Erythroblast (primary cell): ENCODE data around the gene ZC3H7B.
"Not testable (repeated sequence)": the region's sequence is repeated elsewhere in the genome, so short reads cannot be mapped to it uniquely, and the experiment has no call there.

ENCODE experiments used
- DNase-seq, 2 experiments: peaks; one replicate each; lab custom pipeline; 2025; lab: John Stamatoyannopoulos, UW
- GATA1 ChIP-seq: IDR thresholded peaks from 2 replicates; pipeline ENCODE4 v1.6.1; 2011; ENCODE audit warnings: low read depth, mild to moderate bottlenecking, control low read depth, low read length, moderate library complexity
- POLR2A ChIP-seq: IDR thresholded peaks from 2 replicates; pipeline ENCODE4 v1.6.1; 2011; ENCODE audit warnings: mild to moderate bottlenecking, low read length

The ZC3H7B gene, protein sequence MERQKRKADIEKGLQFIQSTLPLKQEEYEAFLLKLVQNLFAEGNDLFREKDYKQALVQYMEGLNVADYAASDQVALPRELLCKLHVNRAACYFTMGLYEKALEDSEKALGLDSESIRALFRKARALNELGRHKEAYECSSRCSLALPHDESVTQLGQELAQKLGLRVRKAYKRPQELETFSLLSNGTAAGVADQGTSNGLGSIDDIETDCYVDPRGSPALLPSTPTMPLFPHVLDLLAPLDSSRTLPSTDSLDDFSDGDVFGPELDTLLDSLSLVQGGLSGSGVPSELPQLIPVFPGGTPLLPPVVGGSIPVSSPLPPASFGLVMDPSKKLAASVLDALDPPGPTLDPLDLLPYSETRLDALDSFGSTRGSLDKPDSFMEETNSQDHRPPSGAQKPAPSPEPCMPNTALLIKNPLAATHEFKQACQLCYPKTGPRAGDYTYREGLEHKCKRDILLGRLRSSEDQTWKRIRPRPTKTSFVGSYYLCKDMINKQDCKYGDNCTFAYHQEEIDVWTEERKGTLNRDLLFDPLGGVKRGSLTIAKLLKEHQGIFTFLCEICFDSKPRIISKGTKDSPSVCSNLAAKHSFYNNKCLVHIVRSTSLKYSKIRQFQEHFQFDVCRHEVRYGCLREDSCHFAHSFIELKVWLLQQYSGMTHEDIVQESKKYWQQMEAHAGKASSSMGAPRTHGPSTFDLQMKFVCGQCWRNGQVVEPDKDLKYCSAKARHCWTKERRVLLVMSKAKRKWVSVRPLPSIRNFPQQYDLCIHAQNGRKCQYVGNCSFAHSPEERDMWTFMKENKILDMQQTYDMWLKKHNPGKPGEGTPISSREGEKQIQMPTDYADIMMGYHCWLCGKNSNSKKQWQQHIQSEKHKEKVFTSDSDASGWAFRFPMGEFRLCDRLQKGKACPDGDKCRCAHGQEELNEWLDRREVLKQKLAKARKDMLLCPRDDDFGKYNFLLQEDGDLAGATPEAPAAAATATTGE

DNA sequence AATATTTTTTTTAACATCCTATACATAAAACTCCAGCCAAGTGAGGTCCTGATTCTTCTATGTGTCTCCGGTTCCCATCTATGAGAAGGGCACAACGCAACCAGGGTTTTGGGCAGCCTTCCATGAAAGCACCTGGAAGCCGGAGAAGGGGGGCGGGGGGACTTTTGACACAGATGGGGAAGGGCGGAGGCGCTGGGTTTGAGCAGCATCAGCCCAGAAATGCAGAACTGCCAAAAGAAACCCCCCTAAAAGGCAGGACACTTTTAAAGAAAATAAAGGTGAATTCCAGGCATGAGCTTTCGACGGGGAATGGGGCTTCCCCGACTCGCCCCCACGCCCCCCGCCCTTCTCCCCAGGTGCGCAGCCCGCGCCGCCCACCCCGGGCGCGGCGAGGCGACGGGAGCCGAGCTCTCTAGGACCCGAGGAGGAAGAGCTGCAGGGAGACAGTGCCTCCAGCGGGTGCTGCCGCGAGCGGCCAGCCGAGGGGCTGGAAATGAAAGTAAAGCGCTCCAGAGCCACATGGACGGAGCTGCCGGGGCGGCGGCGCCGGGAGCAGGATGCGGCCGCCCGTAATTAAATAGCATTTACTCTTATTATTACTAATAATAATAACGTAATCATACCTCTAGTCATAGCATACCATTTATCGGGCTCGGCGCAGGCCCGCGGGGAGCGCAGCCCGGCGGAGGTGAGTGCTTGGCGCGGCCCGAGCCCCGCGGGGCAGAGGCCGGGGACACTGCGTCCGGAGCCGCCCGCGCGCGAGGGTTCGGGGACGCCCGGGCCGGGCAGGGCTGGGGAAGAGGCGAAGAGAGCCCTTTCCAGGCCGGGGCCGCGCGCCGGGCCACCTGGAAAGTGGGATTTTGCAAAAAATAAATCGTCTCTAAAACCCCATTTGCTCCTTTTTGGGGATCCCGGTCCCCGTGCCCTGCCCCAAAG lies at the start of gene ZC3H7B:
Gene ZC3H7B (plus strand): TSS at position 441 of the 936 bp plus-strand sequence. CDS start 19,136 bp downstream, outside the sequence.
- DNase-seq, result peak; percentile 85 to 90
- TF ChIP-seq POLR2A (peak; percentile 54), GATA1 (no peak)

DNA sequence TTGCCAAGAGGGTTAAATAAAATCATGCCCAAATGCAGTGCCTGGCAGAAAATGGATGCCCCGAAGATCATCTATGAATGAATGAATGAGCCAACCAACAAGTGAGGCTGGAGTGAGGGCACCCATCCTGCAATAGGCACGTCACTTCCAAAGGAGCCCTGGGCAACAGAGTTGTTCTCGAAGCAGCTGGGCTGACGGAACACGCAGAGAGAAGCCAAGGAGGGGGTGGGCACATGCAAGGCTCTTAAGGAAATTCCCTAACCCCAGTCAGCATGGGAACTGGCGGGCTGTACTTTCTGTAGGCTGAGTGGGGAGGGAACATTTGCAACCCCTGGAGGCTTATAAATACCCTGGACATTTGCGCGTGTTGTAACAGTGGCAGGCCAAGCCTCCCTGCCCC lies 49.0 kb upstream of the ZC3H7B start:
- no peak for TF ChIP-seq POLR2A
- no peak for TF ChIP-seq GATA1
- no peak for DNase-seq

DNA sequence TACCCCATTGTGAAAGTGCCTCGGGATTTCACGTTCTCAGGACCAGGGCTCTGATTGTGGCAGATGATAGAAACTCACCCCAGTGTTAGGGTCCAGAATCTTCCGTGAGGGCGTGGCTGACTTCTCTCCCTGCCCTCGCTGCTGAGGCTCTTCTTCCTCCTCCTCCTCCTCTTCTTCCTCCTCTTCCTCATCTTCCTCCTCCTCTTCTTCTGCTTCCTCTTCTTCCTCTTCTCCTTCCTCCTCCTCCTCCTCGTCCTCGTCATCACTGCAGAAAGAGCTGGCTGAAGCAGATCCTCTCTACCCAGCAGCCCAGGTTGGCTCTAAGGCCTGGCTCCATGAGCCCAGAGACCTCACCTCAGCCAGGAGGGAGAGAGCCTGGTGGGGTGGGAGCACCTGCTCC lies 47.1 kb upstream of the ZC3H7B start:
- DNase-seq, result no peak
- TF ChIP-seq GATA1 (no peak), POLR2A (no peak)

DNA sequence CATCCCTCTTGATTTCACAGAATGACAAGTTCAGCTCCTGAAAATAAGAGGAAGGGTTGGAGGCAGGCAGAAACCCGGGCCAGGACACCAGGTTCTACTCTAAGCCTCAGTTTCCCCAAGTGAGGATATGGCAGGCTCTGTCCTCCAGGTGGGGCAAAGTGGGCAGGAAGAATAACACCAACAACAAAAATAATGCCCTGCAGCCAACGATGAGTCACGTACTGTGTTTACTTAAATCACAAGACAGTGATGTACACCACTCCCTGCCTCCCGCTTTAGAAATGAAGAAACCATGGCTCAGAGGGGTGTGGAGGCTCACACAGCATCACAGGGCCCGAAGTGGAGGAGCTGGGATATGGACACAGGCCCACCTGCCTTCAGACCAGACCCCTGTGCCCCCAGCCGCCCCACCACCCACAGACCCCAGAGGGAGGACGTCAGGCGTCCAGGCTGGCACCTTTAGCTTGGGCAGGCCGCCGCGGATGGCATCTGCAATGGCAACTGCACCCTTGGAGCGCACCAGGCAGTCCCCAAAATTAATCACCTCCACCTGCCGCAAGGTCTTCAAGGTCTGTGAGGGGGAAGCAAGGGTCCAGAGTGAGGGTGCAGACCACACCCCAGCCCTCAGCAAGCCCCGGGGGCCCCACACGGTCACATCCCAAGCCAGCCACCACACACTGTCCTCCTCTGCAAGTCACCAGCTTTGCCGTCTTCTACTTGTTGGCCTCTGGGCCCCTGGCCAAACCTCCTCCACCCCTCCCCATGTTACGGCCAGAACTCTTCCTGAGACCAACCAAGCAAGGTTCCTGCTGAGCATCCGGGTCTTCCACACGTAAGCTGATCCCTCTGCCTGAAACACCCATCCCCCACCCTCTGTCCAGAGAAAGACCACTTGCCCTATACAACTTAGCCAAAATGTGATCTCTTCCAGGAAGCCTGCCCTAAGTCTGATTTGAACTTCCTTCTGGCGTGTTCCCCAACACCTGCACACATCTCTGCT lies 44.8 kb upstream of the ZC3H7B start:
- no peak for DNase-seq
- no peak for TF ChIP-seq POLR2A
- TF ChIP-seq GATA1, result no peak

DNA sequence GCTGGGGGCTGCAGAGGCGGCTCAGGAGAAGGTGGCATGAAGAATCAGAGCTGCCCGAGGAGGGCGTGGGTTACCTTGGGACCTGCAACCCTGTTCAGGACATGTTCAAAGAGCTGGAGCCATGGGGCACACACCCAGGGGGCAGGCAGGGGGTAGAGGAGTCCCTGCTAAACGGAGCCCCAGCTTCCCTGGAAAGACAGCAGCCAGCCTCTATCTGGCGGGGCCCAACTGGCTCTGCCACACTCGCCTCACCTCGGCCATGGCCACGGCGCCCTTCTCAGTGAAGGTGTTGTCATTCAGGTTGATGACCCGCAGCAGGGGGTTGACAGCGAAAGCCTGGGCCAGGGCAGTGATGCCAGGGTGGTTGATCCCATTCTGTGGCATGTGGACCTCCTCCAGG lies 43.6 kb upstream of the ZC3H7B start:
- no peak for DNase-seq
- no peak for TF ChIP-seq GATA1
- TF ChIP-seq POLR2A, result no peak

DNA sequence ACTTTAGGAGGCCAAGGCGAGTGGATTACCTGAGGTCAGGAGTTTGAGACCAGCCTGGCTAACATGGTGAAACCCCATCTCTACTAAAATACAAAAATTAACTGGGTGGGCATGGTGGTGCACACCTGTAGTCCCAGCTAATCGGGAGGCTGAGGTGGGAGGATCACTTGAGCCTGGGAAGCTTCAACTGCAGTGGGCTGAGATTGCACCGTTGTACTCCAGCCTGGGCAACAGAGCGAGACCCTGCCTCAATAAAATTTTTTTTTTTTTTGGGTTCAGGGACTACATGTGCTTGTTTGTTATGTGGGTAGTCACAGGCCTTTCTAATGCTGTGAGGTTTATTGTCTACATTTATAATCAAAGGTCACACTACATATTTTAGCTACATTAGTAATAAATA lies 41.6 kb upstream of the ZC3H7B start:
- DNase-seq, result not testable (repeated sequence)

DNA sequence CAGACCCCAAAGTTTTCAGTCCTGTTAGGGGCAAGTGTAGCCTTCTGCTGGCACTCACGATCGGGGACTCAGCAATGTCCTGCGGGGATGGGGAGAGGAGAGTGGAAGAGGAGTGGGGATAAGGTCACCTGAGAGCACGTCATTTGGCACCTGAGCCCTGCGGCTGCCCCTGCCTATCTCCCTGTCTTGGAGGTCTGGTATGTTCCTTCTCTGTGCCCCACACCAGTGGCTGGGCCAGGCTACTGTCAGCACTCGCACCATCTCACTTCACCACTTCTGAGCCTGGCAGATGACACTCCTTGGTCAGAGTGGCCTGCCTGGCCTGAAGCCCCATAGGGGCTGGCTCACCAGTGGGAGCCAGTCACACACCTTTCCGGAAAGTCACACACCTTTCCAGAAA lies 40.5 kb upstream of the ZC3H7B start:
- no peak for TF ChIP-seq GATA1
- TF ChIP-seq POLR2A, result no peak
- no peak for DNase-seq

DNA sequence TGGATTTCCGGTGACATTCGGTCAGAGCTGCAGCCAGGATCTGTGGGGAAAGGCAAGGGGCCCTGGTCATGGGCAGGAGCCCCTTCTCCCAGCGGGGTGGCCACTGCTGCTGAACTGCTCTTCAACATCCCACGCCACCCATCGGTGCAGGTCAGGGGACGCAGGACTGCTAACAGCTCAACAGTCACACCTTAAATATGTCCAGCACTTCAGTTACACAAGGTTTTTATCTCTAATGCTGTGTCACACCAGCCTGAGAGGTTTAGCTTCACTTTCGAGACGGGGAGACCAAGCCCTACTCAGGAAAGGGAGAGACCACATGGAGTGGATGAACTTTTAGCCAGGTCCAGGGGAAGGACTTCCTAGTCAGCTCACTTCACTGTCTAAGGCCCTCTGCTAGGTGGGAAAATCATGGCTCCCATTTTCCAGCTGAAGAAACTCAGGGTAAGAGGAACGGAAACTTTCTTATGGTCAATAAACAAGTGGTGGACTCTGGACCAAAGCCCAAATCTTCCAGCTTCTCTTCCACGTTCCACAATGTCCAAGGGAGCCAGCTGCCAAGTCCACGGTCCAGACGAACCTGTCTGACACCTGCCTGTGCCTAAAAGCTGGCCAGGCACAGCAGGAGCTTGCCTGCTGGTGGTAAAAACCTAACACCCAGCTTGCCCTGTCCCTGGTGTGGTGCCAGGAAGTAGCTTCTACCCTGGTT lies 39.6 kb upstream of the ZC3H7B start:
- no peak for TF ChIP-seq GATA1
- no peak for TF ChIP-seq POLR2A
- DNase-seq, result no peak

DNA sequence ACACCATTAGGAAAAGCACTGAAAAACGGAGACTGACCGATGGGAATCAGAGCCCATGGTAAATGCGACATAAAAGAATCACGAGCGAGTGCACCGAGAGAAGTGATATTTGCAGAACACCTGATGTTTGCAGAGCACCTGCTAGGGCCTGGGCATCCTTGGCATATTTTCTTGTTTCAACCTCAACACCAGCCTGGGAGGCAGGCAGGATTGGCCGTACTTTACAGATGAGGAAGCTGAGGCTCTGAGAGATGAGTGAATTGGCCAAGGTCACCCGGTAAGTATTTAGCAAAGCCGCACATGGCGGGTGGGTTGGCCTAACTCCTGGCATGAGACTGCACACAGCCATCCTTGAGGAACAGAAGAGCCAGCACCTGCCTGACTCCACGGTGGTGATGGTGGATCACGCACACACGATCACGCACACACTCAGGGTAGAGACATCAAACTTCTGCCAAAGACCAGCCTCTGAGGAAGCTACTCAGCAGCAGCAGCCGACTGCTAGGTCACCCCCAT lies 39.0 kb upstream of the ZC3H7B start:
- TF ChIP-seq GATA1, result no peak
- TF ChIP-seq POLR2A, result no peak
- DNase-seq, result no peak

DNA sequence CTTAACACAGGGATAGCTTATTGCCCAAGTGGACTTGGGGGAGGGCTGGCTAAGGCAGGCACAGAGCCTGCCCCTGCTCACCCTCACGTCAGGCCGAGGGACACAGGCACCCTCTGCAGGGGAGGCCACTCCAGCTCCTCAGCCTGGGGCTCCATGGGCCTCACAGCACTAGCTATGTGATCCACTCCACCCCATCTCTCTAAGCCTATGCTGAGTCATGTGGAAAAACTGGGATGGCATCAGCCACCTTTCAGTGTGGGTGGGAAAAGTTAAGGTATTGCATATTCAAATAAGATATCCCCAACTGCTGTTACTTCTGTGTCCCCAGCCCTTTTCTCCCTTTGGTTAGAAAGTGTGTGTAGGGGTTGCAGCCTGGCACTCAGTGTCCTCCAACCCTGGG lies 37.6 kb upstream of the ZC3H7B start:
- no peak for DNase-seq
- no peak for TF ChIP-seq POLR2A
- no peak for TF ChIP-seq GATA1

DNA sequence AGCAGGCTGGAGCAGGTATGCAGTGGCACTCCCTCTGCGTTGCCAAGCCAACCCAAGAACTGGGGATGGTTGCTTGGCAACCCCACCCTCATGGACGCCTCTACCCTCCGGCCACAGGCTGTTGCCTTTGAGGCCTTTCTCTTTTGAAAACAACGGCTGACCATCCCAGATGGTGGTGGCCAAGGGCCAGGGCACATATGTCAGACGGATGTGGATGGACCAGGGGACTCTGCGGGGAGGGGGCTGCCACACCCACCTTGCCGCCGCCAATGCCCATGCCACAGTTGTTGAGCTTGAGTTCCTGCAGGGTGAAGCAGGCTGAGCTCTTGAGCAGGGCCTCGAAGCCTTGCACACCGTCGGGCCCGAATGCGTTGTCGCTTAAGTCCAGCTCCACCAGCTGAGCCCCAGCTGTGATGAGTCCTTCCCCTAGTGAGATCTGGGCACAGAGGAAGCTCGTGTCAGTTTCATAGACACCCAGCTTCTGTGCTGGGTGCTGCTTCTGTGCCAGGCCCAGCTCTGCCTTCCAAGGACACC lies 36.9 kb upstream of the ZC3H7B start:
- no peak for DNase-seq
- no peak for TF ChIP-seq GATA1
- no peak for TF ChIP-seq POLR2A

DNA sequence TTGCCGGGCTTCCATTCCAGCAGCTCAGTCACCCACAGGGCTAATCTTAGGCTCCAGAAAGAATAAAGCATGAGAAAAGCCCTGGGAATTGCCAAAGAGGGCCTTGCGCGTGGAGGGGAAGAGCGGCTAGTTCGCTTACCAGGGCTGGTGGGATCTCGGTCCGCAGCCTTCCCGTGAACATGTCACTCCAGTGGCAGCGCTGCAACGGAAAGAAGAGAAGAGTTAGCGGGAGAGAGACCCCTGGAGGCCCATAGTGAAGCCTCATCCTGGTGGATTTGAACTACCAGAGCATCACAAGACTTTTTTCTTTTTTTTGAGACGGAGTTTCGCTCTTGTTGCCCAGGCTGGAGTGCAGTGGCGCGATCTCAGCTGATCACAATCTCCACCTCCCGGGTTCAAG lies 33.4 kb upstream of the ZC3H7B start:
- DNase-seq, result no peak
- no peak for TF ChIP-seq POLR2A
- no peak for TF ChIP-seq GATA1
